ENCODE results near the gene TSEN34. TPM values are rescaled to one million over a fixed set of nuclear protein-coding genes. Genes with fewer than 3 reads are reported as not detected.

The TSEN34 gene
- total and polyA plus RNA-seq, 10 donors, result 25.5 to 109 (median 43.0) TPM

GRCh38 chr19:54189145-54189734, 1.9 kb upstream of the TSEN34 start, which contains the start of gene MBOAT7:
Gene MBOAT7, minus strand, starts transcription at chr19:54189580. Its CDS starts 1,072 bp downstream, at chr19:54188508.
- WGBS, 5 donors, result 0 to 1% (median 0%) methylated on average over 16 to 64 of the region's 64 CpGs
- peak within 1 kb of the TSS; percentile 93 to 100 (median 99) for H3K27ac ChIP-seq
- peaks cover 0 to 55% (median 17%) of the 10 kb centered on the region in 6 donors for H3K36me3 ChIP-seq
- H3K27me3 ChIP-seq (replicated peaks in 1 of 7), result no peaks in the 10 kb centered on the region
- DNase-seq, result no peak
- intact Hi-C loops (cut with DNase I; ENCODE audit: low total_unique reads), result no loop called here
- H3K9me3 ChIP-seq, result no peaks in the 10 kb centered on the region
- peak in 9 of 11 experiments; percentile 12 to 60 (median 39) for TF ChIP-seq CTCF (IDR thresholded peaks at IDR 0.05 in 8 of 11, conservative IDR thresholded peaks at IDR 0.05 in 3 of 11)
- TF ChIP-seq POLR2AphosphoS5 (IDR thresholded peaks at IDR 0.05), result peak; percentile 80 to 85 (median 83)
- peak in 1 of 3 donors; percentile 30 for TF ChIP-seq POLR2A (IDR thresholded peaks at IDR 0.05)
- peaks cover 14 to 55% (median 34%) of the 10 kb centered on the region in 6 donors for H3K4me1 ChIP-seq
- H3K4me3 ChIP-seq, result peak within 1 kb of the TSS; percentile 46 to 98 (median 73)

- peaks cover 14 to 57% (median 34%) of the 10 kb centered on the region in 6 donors for H3K4me1 ChIP-seq
- DNase-seq, result peak; percentile 100
- peaks cover 0 to 58% (median 20%) of the 10 kb centered on the region in 6 donors for H3K36me3 ChIP-seq
- H3K27ac ChIP-seq, result peak overlapping the region; percentile 93 to 100 (median 99)
- H3K27me3 ChIP-seq (replicated peaks in 1 of 7), result no peaks in the 10 kb centered on the region
- intact Hi-C loops (cut with DNase I; ENCODE audit: low total_unique reads), result no loop called here
- TF ChIP-seq CTCF (IDR thresholded peaks at IDR 0.05 in 8 of 11, conservative IDR thresholded peaks at IDR 0.05 in 3 of 11) (no peak), POLR2AphosphoS5 (IDR thresholded peaks at IDR 0.05) (peak; percentile 90 to 94 (median 90))
- peak overlapping the region in 7 of 8 donors; percentile 46 to 98 (median 75) for H3K4me3 ChIP-seq
- H3K9me3 ChIP-seq, result no peaks in the 10 kb centered on the region
- 0 to 1% (median 0%) methylated on average over 43 to 65 of the region's 65 CpGs for WGBS, 5 donors
Measured at GRCh38 chr19:54189735-54190502, 1.2 kb upstream of the TSEN34 start.

- H3K9me3 ChIP-seq, result no peaks in the 10 kb centered on the region
- no peaks in the 10 kb centered on the region for H3K27me3 ChIP-seq (replicated peaks in 1 of 7)
- intact Hi-C loops (cut with DNase I; ENCODE audit: low total_unique reads), result no loop called here
- peak overlapping the region; percentile 70 to 98 (median 83) for H3K4me3 ChIP-seq
- 0 to 1% (median 0%) methylated on average over 45 to 56 of the region's 56 CpGs for WGBS, 5 donors
- DNase-seq, result peak; percentile 100
- peaks cover 0 to 58% (median 20%) of the 10 kb centered on the region in 6 donors for H3K36me3 ChIP-seq
- peak overlapping the region; percentile 93 to 100 (median 99) for H3K27ac ChIP-seq
- no peak for TF ChIP-seq POLR2A (IDR thresholded peaks at IDR 0.05)
- peak in 1 of 3 donors; percentile 67 for TF ChIP-seq POLR2AphosphoS5 (IDR thresholded peaks at IDR 0.05)
- peak in 2 of 11 experiments; percentile 21 to 26 for TF ChIP-seq CTCF (IDR thresholded peaks at IDR 0.05 in 8 of 11, conservative IDR thresholded peaks at IDR 0.05 in 3 of 11)
- peaks cover 14 to 57% (median 34%) of the 10 kb centered on the region in 6 donors for H3K4me1 ChIP-seq
Measured at GRCh38 chr19:54190503-54191010, 551 bp upstream of the TSEN34 start.

All from spleen (tissue), 11 donors.